Immature natural killer cell (primary cell): Measurements from ENCODE around the gene USP3. TPM values are rescaled to one million over a fixed set of nuclear protein-coding genes. Genes with fewer than 3 reads are reported as not detected.

Experiments used
- DNase-seq, 3 donors: peaks; one replicate each; pipeline ENCODE4 v3.0.0; 2022; ENCODE audit warnings: mixed read lengths in 1 of 3
- H3K27ac Mint-ChIP-seq, 6 donors: one replicate each; pipeline ENCODE4 v1.8.0; 2020; ENCODE audit warnings: mixed read lengths in 6 of 6, mild to moderate bottlenecking in 5 of 6, inconsistent platforms in 4 of 6, moderate library complexity in 3 of 6
- H3K27me3 Mint-ChIP-seq, 3 donors: one replicate each; pipeline ENCODE4 v1.8.0; 2020 to 2021; ENCODE audit warnings: low read depth in 3 of 3, mild to moderate bottlenecking in 3 of 3, mixed read lengths in 3 of 3, moderate library complexity in 3 of 3, inconsistent platforms in 1 of 3
- H3K36me3 Mint-ChIP-seq, 3 donors: one replicate each; pipeline ENCODE4 v1.8.0; 2020; ENCODE audit warnings: mixed read lengths in 3 of 3, inconsistent platforms in 2 of 3, mild to moderate bottlenecking in 2 of 3
- H3K4me1 Mint-ChIP-seq, 2 donors: one replicate each; pipeline ENCODE4 v1.8.0; 2020; ENCODE audit warnings: inconsistent platforms in 2 of 2, mild to moderate bottlenecking in 2 of 2, mixed read lengths in 2 of 2, moderate library complexity in 1 of 2
- H3K4me3 Mint-ChIP-seq, 5 donors: one replicate each; pipeline ENCODE4 v1.8.0; 2020; ENCODE audit warnings: mild to moderate bottlenecking in 5 of 5, mixed read lengths in 5 of 5, inconsistent platforms in 3 of 5, moderate library complexity in 3 of 5
- H3K9me3 Mint-ChIP-seq, 6 donors: one replicate each; pipeline ENCODE4 v1.8.0; 2020; ENCODE audit warnings: mild to moderate bottlenecking in 6 of 6, mixed read lengths in 6 of 6, inconsistent platforms in 4 of 6, moderate library complexity in 3 of 6
- polyA plus RNA-seq, 3 donors: library from polyadenylated mRNA; unstranded; fragments of 300-500 nt; fragmentation: Illumina TruSeq; gene quantifications; one replicate each; pipeline ENCODE4 v1.2.3, GENCODE V29; 2021

The USP3 gene
- polyA plus RNA-seq, 3 donors from 2014 or later: 24.7 to 39.1 (median 32.9) TPM

DNA sequence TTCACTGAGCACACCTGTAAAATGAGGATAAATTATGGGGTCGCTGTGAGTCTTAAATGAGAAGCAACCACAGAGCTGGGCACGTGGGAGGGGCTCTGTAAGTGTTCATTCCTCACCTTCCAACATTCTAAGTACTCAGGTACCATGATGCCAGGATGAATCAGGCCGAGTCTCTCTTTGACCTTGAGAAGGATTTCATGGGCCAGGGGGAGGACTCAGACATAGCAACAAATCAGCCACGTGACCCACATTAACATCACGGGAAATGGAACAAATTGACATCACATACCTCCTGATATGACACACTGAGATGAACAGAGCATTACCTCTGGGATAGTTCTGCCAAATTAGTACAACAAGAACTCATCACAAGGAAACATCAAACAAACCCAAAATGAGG, 35.2 kb upstream of the USP3 start:
- no peaks in the 10 kb centered on the region for H3K36me3 Mint-ChIP-seq
- DNase-seq: no peak
- H3K27ac Mint-ChIP-seq: no peak overlapping the region
- peaks cover 1 to 10% (median 7%) of the 10 kb centered on the region in 3 donors for H3K27me3 Mint-ChIP-seq
- H3K4me1 Mint-ChIP-seq: peaks cover 15 to 20% of the 10 kb centered on the region in 2 donors
- no peaks in the 10 kb centered on the region for H3K9me3 Mint-ChIP-seq
- H3K4me3 Mint-ChIP-seq: no peak overlapping the region

DNA sequence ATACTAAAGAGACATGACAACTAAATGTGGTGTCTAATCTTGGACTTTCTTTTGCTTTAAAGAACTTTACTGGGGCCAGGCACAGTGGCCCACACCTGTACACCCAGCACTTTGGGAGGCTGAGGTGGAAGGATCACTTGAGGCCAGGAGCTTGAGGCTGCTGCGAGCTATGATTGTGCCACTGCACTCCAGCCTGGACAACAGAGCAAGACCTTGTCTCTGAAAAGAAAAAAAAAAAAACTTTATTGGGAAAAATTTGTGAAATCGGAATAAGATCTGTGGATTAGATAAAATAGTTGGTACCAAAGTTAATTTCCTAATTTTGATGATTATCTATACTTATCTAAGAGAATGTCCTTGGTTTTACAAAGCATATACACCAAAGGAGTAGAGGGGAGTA, 34.4 kb upstream of the USP3 start:
- H3K4me3 Mint-ChIP-seq: no peak overlapping the region
- no peaks in the 10 kb centered on the region for H3K9me3 Mint-ChIP-seq
- peaks cover 17 to 23% of the 10 kb centered on the region in 2 donors for H3K4me1 Mint-ChIP-seq
- no peak for DNase-seq
- no peaks in the 10 kb centered on the region for H3K36me3 Mint-ChIP-seq
- no peak overlapping the region for H3K27ac Mint-ChIP-seq
- H3K27me3 Mint-ChIP-seq: peaks cover 1 to 10% (median 7%) of the 10 kb centered on the region in 3 donors

DNA sequence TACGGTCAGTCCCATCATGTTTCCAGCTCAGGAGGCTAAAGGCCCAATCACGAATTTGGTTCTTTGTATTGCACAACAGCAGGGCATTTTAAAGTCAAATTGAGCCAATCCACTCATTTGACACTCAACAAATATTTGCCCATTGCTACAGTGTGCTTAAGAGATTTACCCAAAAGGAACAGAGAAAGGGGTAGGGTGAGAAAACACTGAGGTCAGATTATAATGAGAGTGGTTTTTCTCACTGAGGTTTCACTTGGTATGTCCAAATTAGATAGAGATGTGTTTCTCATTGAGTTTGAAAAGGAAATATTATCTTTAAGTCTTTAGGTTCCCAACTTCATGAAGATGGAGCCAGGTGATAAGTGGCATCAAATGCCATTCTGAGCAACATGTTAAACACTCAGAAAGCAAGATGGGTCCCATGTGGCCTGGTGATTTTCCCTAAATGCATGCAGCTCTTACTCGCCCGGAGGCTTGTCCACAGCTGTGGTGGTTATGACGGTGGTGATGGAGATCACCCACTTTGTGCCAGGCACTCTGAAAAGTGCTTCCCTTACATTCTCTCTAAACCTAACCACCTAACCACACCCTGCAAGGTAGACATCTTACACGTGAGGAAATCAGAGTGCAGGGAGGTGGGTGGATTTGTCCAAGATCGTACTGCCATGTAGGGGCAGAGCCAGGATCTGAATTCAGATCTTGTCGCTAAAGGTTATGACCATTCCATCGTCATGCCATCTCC, 31.2 kb upstream of the USP3 start:
- peak overlapping the region in 3 of 6 donors; percentile 6 to 47 (median 24) for H3K27ac Mint-ChIP-seq
- no peaks in the 10 kb centered on the region for H3K36me3 Mint-ChIP-seq
- H3K4me3 Mint-ChIP-seq: peak overlapping the region in 1 of 5 donors; percentile 11
- no peaks in the 10 kb centered on the region for H3K9me3 Mint-ChIP-seq
- peak in 2 of 3 donors; percentile 19 to 20 for DNase-seq
- H3K27me3 Mint-ChIP-seq: peaks cover 0 to 9% (median 0%) of the 10 kb centered on the region in 3 donors
- peaks cover 17 to 23% of the 10 kb centered on the region in 2 donors for H3K4me1 Mint-ChIP-seq

DNA sequence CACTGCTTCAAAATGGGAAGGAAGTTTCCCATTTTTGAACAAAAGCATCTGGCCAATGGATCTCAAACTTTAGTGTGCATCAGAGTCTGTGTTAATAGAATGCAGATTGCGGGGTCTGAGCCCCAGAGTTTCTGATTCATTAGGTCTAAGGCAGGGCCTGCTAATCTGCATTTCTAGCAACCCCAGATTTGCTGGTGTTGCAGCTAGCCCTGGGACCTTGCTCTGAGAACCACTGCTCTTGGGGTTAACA, 30.7 kb upstream of the USP3 start:
- peak overlapping the region in 1 of 5 donors; percentile 11 for H3K4me3 Mint-ChIP-seq
- peak overlapping the region in 1 of 6 donors; percentile 41 for H3K27ac Mint-ChIP-seq

DNA sequence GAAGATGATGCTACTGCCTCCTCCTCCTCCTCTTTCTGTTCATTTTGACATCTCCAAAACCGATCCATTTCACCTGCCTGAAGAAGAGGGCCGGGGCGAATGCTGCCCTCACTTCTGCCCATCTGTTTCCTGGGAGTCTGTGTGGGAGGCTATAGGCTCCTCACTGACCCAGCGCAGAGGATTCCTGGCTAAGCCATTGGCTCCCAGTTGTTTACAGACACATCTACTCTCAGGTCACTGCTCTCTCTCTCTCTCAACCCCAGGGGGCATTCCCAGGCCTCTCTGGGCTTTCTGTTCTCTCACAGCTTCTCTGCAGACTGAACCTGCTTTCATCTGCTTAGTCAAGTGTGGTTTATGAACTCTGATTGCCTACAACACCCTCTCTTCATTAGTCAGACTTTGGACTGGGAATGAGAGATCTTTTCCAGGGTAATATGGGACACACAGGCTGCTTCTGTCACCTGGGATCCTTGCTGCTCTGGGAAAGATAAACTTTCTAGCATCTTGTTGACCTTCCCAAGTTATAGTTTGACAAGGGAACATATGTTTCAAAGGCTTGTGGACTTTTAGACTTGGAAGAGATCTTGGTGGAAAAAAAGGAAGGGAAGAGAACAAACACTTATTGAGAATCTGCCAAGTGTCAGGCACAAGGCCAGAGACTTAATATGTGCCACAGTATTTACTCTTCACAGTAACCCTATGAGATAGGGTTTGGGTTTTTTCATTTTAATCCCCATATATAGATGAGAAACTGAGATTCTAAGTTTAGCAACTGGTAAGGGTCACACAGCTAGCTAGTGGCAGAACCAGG, 30.2 kb upstream of the USP3 start:
- no peaks in the 10 kb centered on the region for H3K36me3 Mint-ChIP-seq
- peak overlapping the region in 2 of 5 donors; percentile 27 to 46 for H3K4me3 Mint-ChIP-seq
- peaks cover 17 to 23% of the 10 kb centered on the region in 2 donors for H3K4me1 Mint-ChIP-seq
- peaks cover 0 to 11% (median 0%) of the 10 kb centered on the region in 3 donors for H3K27me3 Mint-ChIP-seq
- H3K9me3 Mint-ChIP-seq: no peaks in the 10 kb centered on the region
- H3K27ac Mint-ChIP-seq: peak overlapping the region; percentile 29 to 79 (median 54)
- no peak for DNase-seq

More for the DNA sequence above, 30.7 kb upstream of the USP3 start:
- Mint-ChIP-seq H3K9me3 (no peaks in the 10 kb centered on the region), H3K36me3 (no peaks in the 10 kb centered on the region), H3K27me3 (peaks cover 0 to 11% (median 0%) of the 10 kb centered on the region in 3 donors), H3K4me1 (peaks cover 17 to 23% of the 10 kb centered on the region in 2 donors)
- DNase-seq: no peak

DNA sequence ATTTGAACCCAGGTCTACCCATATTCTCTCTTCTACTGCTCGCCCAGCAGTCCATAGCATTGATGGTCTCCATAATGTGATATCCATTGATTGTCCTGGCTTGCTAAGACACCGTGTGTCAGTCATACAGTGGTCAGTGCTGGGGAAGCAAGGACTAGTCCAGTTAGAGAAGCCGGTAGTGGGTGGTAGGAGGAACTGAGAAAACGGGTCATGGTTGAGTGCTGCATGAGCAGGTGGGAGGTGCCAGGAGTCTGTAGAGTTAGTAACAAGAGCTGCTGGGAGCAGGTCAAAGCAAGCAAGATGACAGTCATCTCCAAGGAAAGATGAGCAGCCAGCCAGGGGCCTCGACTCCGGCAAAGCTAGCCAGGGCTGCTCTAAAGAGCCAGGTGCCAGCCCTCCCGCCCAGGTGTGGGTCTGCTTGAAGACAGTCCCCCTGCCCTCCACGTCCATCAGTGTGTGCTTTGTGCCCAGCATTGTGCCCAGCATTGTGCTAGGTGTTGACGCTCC, 29.5 kb upstream of the USP3 start:
- Mint-ChIP-seq H3K27ac (peak overlapping the region in 1 of 6 donors; percentile 15), H3K36me3 (no peaks in the 10 kb centered on the region), H3K27me3 (peaks cover 0 to 11% (median 3%) of the 10 kb centered on the region in 3 donors), H3K4me1 (peaks cover 17 to 29% of the 10 kb centered on the region in 2 donors), H3K9me3 (no peaks in the 10 kb centered on the region), H3K4me3 (no peak overlapping the region)
- DNase-seq: no peak

DNA sequence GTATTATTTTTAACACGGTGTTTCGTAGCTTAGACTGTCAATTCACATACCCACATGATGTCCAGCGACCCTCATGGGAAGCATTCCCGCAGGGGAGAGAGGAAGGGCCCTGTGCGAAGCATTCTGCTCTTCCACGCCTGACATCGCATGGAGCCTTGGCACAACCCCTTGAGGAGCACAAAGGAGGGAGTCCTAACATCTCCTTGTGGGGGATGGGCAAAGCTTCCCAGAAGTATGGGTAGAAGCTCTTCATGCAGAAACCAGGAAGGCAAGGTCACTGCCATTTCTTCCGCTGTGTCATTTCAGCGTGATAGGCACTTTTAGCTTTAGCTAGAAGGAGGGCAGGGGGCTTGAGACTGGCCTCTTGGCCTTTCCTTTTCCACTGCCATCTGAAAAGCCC, 28.7 kb upstream of the USP3 start:
- H3K9me3 Mint-ChIP-seq: no peaks in the 10 kb centered on the region
- no peak for DNase-seq
- H3K36me3 Mint-ChIP-seq: no peaks in the 10 kb centered on the region
- no peak overlapping the region for H3K27ac Mint-ChIP-seq
- H3K27me3 Mint-ChIP-seq: peaks cover 0 to 7% (median 3%) of the 10 kb centered on the region in 3 donors
- H3K4me1 Mint-ChIP-seq: peaks cover 17 to 29% of the 10 kb centered on the region in 2 donors
- H3K4me3 Mint-ChIP-seq: no peak overlapping the region

DNA sequence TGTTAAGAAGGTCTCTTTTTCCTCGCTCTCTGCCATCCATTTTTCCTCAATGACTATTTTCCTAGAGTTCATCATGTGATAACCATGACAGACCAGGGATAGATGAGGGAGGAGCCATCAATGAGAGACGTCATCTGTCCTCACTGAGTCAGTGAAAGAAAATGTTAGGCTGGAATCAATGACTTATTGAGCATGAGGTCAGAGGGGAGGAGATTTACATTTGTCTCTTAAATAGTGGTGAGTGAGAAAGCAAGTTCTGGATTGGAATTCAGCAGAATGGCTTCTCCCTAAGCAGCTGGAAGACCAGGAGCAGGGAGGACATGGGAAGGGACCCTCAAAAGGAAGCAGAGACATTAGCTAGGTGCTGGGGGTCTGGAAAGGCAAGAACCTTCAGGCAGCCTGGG, 28.2 kb upstream of the USP3 start:
- H3K4me1 Mint-ChIP-seq: peaks cover 17 to 29% of the 10 kb centered on the region in 2 donors

DNA sequence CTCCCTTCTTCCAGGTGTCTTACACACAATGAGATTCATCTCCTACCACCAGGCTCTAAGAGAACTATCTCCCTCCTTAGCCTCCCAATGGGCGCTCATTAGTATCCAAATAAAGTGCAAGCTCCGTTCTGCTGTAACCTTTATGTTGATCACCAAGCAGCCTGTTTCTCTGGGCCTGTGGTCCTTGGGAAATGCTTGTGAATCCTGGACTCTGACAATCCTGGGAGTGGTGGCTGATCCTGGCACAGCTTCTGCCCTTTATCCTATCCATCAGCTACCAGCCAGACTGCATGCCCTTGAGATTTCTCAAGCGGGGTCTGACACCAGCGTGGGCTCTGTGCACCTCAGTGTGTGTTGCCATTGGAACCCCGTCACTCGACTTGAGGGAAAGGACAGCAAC, 26.1 kb upstream of the USP3 start:
- Mint-ChIP-seq H3K36me3 (no peaks in the 10 kb centered on the region), H3K27me3 (peaks cover 0 to 6% (median 3%) of the 10 kb centered on the region in 3 donors), H3K4me1 (peaks cover 9 to 19% of the 10 kb centered on the region in 2 donors), H3K27ac (no peak overlapping the region), H3K9me3 (no peaks in the 10 kb centered on the region), H3K4me3 (no peak overlapping the region)
- DNase-seq: no peak

More for the DNA sequence above, 28.2 kb upstream of the USP3 start:
- peaks cover 0 to 7% (median 3%) of the 10 kb centered on the region in 3 donors for H3K27me3 Mint-ChIP-seq
- no peak overlapping the region for H3K4me3 Mint-ChIP-seq
- H3K9me3 Mint-ChIP-seq: no peaks in the 10 kb centered on the region
- DNase-seq: no peak
- H3K36me3 Mint-ChIP-seq: no peaks in the 10 kb centered on the region
- no peak overlapping the region for H3K27ac Mint-ChIP-seq

DNA sequence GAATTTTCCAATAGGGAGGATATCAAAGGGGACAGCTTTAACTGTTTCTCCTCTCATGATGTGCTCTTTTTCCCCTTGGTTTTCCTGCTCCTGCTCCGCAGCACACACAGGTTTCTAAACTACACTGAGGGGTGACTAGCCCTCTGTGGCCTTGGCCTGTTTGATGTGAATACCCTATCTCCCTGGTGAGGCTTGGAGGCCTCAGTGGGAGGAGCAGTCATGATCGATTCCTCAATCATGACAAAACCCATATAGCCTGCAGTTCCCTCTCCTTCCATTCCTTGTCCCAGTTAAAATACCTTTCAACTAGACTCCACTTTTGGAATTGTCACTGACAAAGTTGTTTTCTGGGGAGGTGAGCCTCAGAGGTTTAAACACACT, 24.0 kb upstream of the USP3 start:
- Mint-ChIP-seq H3K9me3 (no peaks in the 10 kb centered on the region), H3K4me3 (no peak overlapping the region), H3K4me1 (peaks cover 3 to 7% of the 10 kb centered on the region in 2 donors), H3K27me3 (peaks cover 0 to 6% (median 3%) of the 10 kb centered on the region in 3 donors), H3K36me3 (no peaks in the 10 kb centered on the region), H3K27ac (no peak overlapping the region)
- no peak for DNase-seq

DNA sequence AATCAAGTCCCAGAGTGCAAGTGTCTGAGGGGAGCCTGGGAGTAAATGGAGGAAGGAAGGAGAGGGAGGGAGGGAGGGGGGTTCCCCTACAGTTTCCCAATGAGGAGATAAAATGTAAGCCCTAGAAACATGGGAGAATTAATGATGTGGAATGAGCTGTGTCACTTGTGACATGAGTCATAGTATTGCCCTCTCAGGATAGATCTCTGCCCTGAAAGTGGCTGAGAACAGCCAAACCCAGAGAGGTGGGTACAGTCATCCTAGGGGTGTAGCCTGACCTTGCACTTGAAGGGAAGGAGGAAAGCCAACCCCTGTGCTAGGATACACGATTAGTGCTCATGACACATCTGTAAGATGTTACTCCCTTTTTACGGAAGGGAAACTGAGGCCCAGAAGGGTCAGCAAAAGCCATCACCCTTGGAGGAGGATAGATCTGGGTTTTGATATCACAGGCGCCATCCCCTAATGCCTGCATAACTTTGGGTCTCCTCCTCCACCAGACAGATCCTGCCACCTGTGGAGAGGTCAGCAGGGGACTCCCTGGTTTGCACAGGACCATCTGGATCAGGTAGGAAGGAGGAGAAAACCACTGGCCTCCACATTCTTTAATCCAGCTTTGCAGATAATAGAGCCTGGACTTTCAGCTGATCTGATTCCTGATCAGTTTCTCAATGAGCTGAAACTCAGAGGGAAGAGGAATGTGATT, 23.1 kb upstream of the USP3 start:
- Mint-ChIP-seq H3K36me3 (no peaks in the 10 kb centered on the region), H3K27me3 (peaks cover 0 to 3% (median 3%) of the 10 kb centered on the region in 3 donors), H3K9me3 (no peaks in the 10 kb centered on the region), H3K27ac (no peak overlapping the region), H3K4me3 (no peak overlapping the region), H3K4me1 (peaks cover 3 to 7% of the 10 kb centered on the region in 2 donors)
- no peak for DNase-seq

DNA sequence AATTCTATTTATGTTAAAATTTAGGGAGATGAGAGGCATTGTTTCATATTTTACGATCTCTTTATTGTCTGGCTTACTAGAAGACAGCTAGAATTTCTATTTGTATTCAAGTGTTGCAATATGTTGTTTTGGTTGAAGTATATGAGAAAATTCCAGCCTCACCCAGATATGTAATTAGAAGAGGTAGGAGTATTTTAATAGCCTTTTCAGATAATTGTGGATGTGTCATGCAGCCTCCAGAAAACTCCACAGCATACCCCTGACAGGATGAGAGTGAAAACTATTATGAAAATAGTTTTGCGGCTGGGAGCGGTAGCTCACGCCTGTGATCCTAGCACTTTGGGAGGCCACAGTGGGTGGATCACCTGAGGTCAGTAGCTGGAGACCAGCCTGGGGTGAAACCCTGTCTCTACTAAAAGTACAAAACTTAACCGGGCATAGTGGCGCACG, 21.5 kb upstream of the USP3 start:
- H3K27ac Mint-ChIP-seq: no peak overlapping the region
- no peak overlapping the region for H3K4me3 Mint-ChIP-seq
- H3K4me1 Mint-ChIP-seq: peaks cover 7 to 14% of the 10 kb centered on the region in 2 donors
- peaks cover 0 to 3% (median 0%) of the 10 kb centered on the region in 3 donors for H3K36me3 Mint-ChIP-seq
- H3K9me3 Mint-ChIP-seq: no peaks in the 10 kb centered on the region
- H3K27me3 Mint-ChIP-seq: peaks cover 0 to 5% (median 2%) of the 10 kb centered on the region in 3 donors
- no peak for DNase-seq

DNA sequence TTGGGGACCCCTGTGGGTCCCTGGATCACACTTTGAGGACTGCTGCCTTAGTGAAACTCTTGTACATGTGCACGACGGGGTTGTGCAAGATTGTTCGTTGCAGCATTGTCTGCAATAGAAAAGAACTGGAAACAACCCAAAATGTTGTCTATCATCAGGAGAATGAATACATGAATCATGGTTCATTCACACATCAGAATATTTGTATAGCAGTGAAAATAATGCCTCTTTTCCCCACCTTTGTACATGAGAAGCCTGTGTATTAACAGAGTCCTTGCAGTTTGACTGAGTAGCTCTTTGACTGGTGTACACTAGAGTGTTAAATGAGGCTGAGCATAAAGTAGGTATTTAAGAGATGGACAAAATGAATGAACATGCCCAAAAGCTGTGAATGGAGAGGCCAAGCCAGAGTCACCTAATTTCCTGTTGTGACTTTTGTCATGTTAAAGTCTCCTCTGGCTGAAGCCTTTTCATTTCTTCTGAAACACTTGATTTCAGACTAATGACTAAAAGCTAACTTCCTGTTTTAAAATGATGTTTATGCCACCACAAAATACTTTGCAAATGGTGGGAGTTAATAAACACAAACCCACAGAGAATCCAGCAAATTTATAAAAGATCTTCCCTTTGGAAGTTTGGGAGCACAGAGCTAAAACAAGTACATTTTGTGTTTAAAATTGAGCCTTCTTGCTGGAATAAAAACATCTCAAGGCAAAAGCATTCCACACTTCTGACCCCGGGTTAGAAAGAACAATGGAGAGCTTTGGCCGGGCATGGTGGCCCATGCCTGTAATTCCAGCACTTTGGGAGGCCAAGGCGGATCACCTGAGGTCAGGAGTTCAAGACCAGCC, 20.6 kb upstream of the USP3 start:
- Mint-ChIP-seq H3K27me3 (peaks cover 0 to 5% (median 0%) of the 10 kb centered on the region in 3 donors), H3K27ac (no peak overlapping the region), H3K4me1 (peaks cover 9 to 14% of the 10 kb centered on the region in 2 donors), H3K36me3 (peaks cover 0 to 3% (median 0%) of the 10 kb centered on the region in 3 donors), H3K9me3 (no peaks in the 10 kb centered on the region), H3K4me3 (no peak overlapping the region)
- DNase-seq: no peak
